Right lobe of liver (tissue), 6 donors: Measurements from ENCODE around the gene MED20. TPM values are rescaled to one million over a fixed set of nuclear protein-coding genes. Genes with fewer than 3 reads are reported as not detected.

Experiments used
- ATAC-seq, 4 donors: fragments of 200-7000 bp; cut with Tn5 transposase; one replicate each; pipeline ENCODE4 v1.9.1; 2020; ENCODE audit warnings: mild to moderate bottlenecking in 4 of 4, moderate library complexity in 4 of 4
- DNase-seq, 3 donors: peaks; one replicate each; pipeline ENCODE4 v3.0.0-alpha.2; 2020
- H3K27ac ChIP-seq, 3 donors: fragments of 200-600 bp; one replicate each; pipeline ENCODE4 v1.8.0; 2022
- H3K27me3 ChIP-seq, 2 donors: fragments of 200-600 bp; one replicate each; pipeline ENCODE4 v1.8.0; 2022
- H3K36me3 ChIP-seq, 4 donors: fragments of 200-600 bp; sonication (generic) in 1 of 4; one replicate each; pipeline versions ENCODE4 v1.5.1 to v1.8.0; 2017 to 2022; ENCODE audit warnings: control low read depth in 1 of 4
- H3K4me1 ChIP-seq, 4 donors: fragments of 200-600 bp; sonication (generic) in 1 of 4; one replicate each; pipeline versions ENCODE4 v1.5.1 to v1.8.0; 2017 to 2022; ENCODE audit warnings: control low read depth in 1 of 4
- H3K4me3 ChIP-seq, 3 donors: fragments of 200-600 bp; one replicate each; pipeline ENCODE4 v1.8.0; 2022
- H3K9me3 ChIP-seq, 4 donors: fragments of 200-600 bp; sonication (generic) in 1 of 4; one replicate each; pipeline versions ENCODE4 v1.5.1 to v1.8.0; 2017 to 2022; ENCODE audit warnings: control low read depth in 1 of 4
- POLR2A ChIP-seq: fragments of 450-650 bp; IDR thresholded peaks from one replicate; pipeline ENCODE4 v1.6.1; 2017; ENCODE audit warnings: antibody characterized with exemption, mild to moderate bottlenecking
- WGBS: methylation state at CpG from one replicate; pipeline ENCODE4 v1.1.6; 2018; ENCODE audit warnings: low coverage, low lambda C conversion rate; ENCODE audit not compliant: insufficient coverage; ENCODE audit errors: missing lambda C conversion rate; 5-methylcytosine and 5-hydroxymethylcytosine counted together
- intact Hi-C, 2 donors: fragments of 100-400 bp; cut with DNase I; formaldehyde crosslinking; loops; one replicate each; pipeline versions ENCODE4 v1.11.2 to v1.14.1; 2022
- total RNA-seq, 6 experiments: library from RNA; depleted of rRNA in 2 of 6; stranded (reverse); fragments of >200 nt in 2 of 6; fragmentation: NEBNext Ultra II Directional in 3 of 6; extraction: Animal tissue kit (Norgen Biotek cat#: 25700) in 3 of 6; gene quantifications; one replicate each; pipeline versions ENCODE4 v1.1.0 to v1.2.4, GENCODE V29; 2016 to 2023
- TF ChIP-seq, protein P1 (sequence below), 4 donors: fragments of 200-600 bp in 3 of 4; fragments of 450-650 bp in 1 of 4; IDR thresholded peaks; one replicate each; pipeline versions ENCODE4 v1.5.1 to v1.8.0; 2016 to 2022; ENCODE audit warnings: antibody characterized with exemption in 4 of 4, mild to moderate bottlenecking in 2 of 4
- donor health status: DM: no; HTN: yes; CAD: no.
- donor health status: DM: no; HTN: no; CAD: no.
- donor health status: DM: no; HTN: no; CAD: no.
- donor health status: DM: no; HTN: yes; CAD: no.
- donor health status: DM: no; HTN: yes; CAD: no.

MED20 gene
- total RNA-seq, 6 experiments from 2014 or later = 7.2 to 10.8 (median 7.7) TPM

DNA sequence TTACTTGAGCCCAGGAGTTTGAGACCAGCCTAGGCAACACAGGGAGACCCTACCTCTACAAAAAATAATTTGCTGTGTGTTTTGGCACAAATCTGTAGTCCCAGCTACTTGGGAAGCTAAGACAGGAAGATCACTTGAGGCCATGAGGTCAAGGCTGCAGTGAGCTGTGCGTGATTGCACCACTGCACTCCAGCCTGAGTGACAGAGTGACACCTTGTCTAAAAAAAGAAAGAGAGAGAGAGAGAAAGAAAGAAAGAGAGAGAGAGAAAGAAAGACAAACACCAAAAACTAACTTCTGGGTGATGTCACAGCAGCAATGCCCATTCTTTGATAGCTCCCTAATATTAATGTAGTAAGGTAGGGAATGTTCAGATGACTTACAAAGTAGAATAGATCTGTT lies 46.2 kb downstream of the MED20 start:
- Histone ChIP-seq H3K4me1 (no peaks in the 10 kb centered on the region), H3K9me3 (no peaks in the 10 kb centered on the region), H3K4me3 (no peak overlapping the region), H3K27me3 (no peaks in the 10 kb centered on the region), H3K27ac (no peak overlapping the region), H3K36me3 (no peaks in the 10 kb centered on the region)
- WGBS = 83% methylated on average over 1 of the region's 1 CpG
- ATAC-seq (no peak), DNase-seq (no peak)
- no peak for TF ChIP-seq POLR2A
- TF ChIP-seq, protein P1, sequence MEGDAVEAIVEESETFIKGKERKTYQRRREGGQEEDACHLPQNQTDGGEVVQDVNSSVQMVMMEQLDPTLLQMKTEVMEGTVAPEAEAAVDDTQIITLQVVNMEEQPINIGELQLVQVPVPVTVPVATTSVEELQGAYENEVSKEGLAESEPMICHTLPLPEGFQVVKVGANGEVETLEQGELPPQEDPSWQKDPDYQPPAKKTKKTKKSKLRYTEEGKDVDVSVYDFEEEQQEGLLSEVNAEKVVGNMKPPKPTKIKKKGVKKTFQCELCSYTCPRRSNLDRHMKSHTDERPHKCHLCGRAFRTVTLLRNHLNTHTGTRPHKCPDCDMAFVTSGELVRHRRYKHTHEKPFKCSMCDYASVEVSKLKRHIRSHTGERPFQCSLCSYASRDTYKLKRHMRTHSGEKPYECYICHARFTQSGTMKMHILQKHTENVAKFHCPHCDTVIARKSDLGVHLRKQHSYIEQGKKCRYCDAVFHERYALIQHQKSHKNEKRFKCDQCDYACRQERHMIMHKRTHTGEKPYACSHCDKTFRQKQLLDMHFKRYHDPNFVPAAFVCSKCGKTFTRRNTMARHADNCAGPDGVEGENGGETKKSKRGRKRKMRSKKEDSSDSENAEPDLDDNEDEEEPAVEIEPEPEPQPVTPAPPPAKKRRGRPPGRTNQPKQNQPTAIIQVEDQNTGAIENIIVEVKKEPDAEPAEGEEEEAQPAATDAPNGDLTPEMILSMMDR (IDR thresholded peaks at IDR 0.05) = no peak
- intact Hi-C loops = no loop called here

DNA sequence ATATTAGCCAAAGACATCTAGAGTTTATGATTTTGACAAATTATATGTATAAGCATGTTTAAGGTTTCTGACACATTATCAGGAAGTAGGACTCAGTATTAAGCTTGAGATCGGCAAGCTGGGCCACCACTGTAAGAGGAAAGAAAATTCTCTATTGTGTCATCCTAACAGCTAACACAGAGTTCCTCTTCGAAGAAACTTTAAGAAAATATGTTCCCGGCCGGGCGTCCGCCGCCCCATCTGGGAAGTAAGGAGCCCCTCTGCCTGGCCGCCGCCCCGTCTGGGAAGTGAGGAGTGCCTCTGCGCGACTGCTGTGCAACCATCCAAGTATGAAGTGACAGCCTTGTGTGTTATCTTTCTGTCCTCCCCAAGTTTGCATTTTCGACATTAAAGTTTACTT lies 48.8 kb downstream of the MED20 start:
- ATAC-seq = peak in 2 of 4 donors; percentile 22 to 57
- Histone ChIP-seq H3K4me1 (no peaks in the 10 kb centered on the region), H3K27me3 (no peaks in the 10 kb centered on the region), H3K27ac (no peak overlapping the region), H3K4me3 (no peak overlapping the region), H3K9me3 (no peaks in the 10 kb centered on the region), H3K36me3 (no peaks in the 10 kb centered on the region)
- WGBS = 85% methylated on average over 4 of the region's 13 CpGs
- intact Hi-C loops = no loop called here
- peak in 2 of 3 donors; percentile 24 to 66 for DNase-seq
- TF ChIP-seq, protein P1 (IDR thresholded peaks at IDR 0.05) = no peak
- TF ChIP-seq POLR2A = no peak

DNA sequence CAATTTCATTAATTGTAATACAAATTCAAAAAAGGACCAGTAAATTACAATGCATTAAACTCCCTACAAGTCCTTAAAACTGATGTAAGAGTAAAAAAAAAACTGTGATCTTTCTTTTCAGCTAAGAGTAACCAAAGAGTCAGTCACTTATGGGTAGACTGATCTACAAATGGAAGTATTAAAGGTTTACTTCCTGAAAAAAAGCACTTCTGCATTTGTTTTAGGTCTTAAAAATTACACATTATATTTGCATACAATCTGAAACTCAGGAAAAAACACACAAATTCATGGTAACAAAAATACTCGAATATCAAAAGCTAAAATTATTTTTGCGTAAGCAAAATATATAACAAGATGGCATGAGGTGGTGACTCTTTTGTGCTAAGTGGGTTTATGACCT lies 49.2 kb downstream of the MED20 start:
- H3K4me3 ChIP-seq = no peak overlapping the region
- H3K9me3 ChIP-seq = no peaks in the 10 kb centered on the region
- WGBS = 73% methylated on average over 2 of the region's 2 CpGs
- ATAC-seq = no peak
- H3K4me1 ChIP-seq = no peaks in the 10 kb centered on the region
- H3K27ac ChIP-seq = no peak overlapping the region
- DNase-seq = no peak
- TF ChIP-seq POLR2A = no peak
- TF ChIP-seq, protein P1 (IDR thresholded peaks at IDR 0.05) = no peak
- H3K36me3 ChIP-seq = no peaks in the 10 kb centered on the region
- intact Hi-C loops = no loop called here
- H3K27me3 ChIP-seq = no peaks in the 10 kb centered on the region

DNA sequence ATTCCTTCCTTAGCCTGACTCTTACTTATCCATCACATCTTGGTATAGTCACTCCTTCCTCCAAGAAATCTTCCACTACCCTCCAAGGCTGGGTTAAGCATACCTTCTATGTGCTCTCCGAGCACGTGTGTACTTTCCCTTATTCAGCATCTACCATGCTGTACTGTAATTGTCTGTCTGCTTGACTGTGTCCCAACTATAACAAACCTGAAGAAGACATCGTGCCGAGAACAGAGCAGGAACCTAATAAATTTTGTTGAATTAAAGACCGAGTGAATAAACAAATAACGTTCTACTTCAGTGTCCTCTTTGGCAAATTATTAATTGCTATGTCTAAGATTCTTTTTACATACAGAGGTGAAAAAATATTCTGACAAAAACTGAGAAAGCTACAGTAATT lies 61.6 kb downstream of the MED20 start:
- Histone ChIP-seq H3K27ac (no peak overlapping the region), H3K9me3 (no peaks in the 10 kb centered on the region), H3K36me3 (no peaks in the 10 kb centered on the region), H3K4me1 (no peaks in the 10 kb centered on the region), H3K4me3 (no peak overlapping the region), H3K27me3 (no peaks in the 10 kb centered on the region)
- 94% methylated on average over 6 of the region's 6 CpGs for WGBS
- ATAC-seq (no peak), DNase-seq (no peak)
- intact Hi-C loops = no loop called here
- TF ChIP-seq POLR2A = no peak
- TF ChIP-seq, protein P1 (IDR thresholded peaks at IDR 0.05) = no peak

DNA sequence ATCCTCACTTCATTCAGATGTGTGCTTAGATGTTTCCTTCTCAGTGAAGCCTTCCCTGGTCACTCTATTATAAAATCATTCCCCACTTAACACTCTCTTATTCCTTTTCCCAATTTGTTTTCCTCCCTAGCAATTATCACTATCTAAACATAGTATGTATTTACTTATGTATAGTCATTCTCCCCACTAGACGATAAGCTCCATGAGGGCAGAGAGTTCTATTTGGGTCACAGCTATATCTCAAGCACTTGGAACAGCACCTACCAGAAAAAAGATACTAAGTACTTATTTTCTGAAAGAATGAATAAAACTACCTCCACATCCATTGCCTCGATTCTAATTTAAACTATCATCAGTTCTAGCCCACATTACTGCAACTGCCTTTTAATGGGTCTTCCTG lies 62.2 kb downstream of the MED20 start:
- WGBS = 78% methylated on average over 2 of the region's 2 CpGs
- Histone ChIP-seq H3K4me1 (no peaks in the 10 kb centered on the region), H3K27me3 (no peaks in the 10 kb centered on the region), H3K4me3 (no peak overlapping the region), H3K27ac (no peak overlapping the region), H3K36me3 (no peaks in the 10 kb centered on the region), H3K9me3 (no peaks in the 10 kb centered on the region)
- no peak for DNase-seq
- intact Hi-C loops = no loop called here
- no peak for TF ChIP-seq POLR2A
- TF ChIP-seq, protein P1 (IDR thresholded peaks at IDR 0.05) = no peak
- no peak for ATAC-seq
